Jurkat, Clone E6-1 (cell line): ENCODE results near the gene C15orf62. TPM values are rescaled to one million over a fixed set of nuclear protein-coding genes. Genes with fewer than 3 reads are reported as not detected.

Experiments
- DNase-seq: peaks from one replicate; pipeline ENCODE4 v3.0.0-alpha.2; 2011; ENCODE audit warnings: low read depth, low spot score
- H3K4me3 ChIP-seq: 2 replicates; pipeline ENCODE4 v1.5.1; 2011; ENCODE audit warnings: mild to moderate bottlenecking, low read length, control low read depth, moderate library complexity
- polyA plus RNA-seq: library from polyadenylated mRNA; unstranded; fragments of >200 nt; gene quantifications from one replicate; pipeline ENCODE4 v1.2.1, GENCODE V29; 2012; ENCODE audit warnings: missing spikeins; ENCODE audit not compliant: insufficient read length, insufficient read depth

The C15orf62 gene
- 1.3 TPM for polyA plus RNA-seq

DNA sequence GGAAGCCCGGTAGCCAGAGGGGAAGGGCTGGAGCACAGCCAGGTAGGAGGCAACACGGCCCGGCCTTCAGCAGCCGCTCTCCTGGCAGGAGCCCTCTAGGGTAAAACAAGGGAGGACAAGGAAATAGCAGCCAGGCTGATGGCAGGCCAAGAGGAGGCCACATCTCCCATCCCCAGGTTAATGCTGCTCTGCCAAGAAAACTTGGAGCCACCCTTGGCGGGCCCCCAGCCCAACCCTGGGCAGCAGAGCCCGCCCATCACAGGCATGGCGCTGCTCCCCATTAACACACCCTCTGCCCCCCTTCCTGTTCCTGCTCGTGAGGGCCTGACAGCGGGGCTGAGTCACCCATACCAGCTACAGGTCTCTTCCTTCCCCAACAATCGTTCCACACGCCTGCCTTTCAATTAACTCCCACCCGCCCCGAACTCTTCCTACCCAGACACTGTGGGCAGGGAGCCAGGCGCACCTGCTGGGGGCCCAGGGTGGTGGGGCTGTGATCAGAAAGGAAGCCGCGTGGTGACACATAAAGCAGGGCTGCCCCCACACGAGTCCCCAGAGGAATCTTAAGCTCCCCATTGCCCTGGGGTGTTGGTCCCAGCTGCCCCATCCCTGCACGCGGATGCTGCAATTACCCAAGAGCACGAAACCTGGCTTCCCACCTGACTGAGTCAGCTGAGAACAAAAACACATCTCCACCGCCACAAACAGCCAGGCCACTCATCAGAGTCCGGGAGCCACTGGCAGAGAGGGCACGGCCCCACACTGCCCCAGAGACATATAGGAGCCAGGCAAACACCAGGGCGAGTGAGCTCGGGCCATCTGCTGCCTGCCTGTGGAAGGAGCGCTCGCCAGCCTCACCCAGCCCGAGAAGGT lies at the start of gene C15orf62:
Gene C15orf62, plus strand, starts transcription at position 707 of the 873 bp plus-strand sequence. CDS start 516 bp downstream, outside the sequence.
- no peak within 1 kb of the TSS for H3K4me3 ChIP-seq
- peak; percentile 87 for DNase-seq

GRCh38 chr15:40721701-40722100 lies 48.1 kb upstream of the C15orf62 start:
- H3K4me3 ChIP-seq, result no peak overlapping the region
- no peak for DNase-seq

GRCh38 chr15:40722354-40722753 lies 47.4 kb upstream of the C15orf62 start:
- no peak overlapping the region for H3K4me3 ChIP-seq
- no peak for DNase-seq

GRCh38 chr15:40722934-40723333 lies 46.8 kb upstream of the C15orf62 start:
- H3K4me3 ChIP-seq, result no peak overlapping the region
- DNase-seq, result no peak

GRCh38 chr15:40723919-40724318 lies 45.9 kb upstream of the C15orf62 start:
- no peak for DNase-seq
- H3K4me3 ChIP-seq, result no peak overlapping the region

- no peak for DNase-seq
- H3K4me3 ChIP-seq, result no peak overlapping the region
Measured at GRCh38 chr15:40731034-40731433, 38.7 kb upstream of the C15orf62 start.

DNA sequence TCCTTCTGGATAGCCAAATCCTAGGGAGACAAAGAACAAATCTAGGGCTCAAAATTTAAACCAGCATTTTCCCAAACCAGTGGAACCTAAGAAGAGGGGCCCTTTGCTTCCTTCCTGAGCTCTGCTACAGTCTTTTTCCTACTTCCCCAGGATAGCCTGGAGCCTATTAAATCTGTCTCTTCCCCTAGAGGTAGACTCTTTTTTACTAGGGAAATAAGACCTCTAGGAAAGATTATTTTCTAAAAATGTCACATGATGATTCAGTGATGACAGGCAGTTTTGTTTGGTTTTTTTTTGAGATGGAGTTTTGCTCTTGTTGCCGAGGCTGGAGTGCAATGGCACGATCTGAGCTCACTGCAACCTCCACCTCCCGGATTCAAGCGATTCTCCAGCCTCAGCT lies 33.2 kb upstream of the C15orf62 start:
- DNase-seq, result no peak
- no peak overlapping the region for H3K4me3 ChIP-seq

GRCh38 chr15:40737048-40737447 lies 32.7 kb upstream of the C15orf62 start:
- no peak for DNase-seq

DNA sequence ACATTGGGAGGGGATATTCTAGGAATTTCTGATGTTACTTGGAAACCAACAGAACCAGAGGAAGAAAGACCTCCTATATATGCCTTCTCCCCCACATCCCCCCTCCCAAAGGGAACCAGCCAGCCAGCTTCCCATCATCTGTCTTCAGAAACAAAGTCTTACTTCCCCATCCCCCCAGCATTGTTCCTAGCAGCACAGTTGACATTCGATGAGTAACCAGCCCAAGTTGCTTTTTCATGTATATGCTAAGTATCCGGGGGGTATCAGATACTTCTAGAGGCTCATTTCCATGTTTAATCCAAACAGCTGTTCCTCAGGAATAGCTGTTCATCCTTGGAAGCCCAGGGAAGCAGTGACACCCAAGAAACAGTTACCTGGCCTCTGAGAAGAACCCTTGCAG lies 30.7 kb upstream of the C15orf62 start:
- H3K4me3 ChIP-seq, result no peak overlapping the region
- DNase-seq, result no peak

More at GRCh38 chr15:40737048-40737447, 32.7 kb upstream of the C15orf62 start:
- no peak overlapping the region for H3K4me3 ChIP-seq

DNA sequence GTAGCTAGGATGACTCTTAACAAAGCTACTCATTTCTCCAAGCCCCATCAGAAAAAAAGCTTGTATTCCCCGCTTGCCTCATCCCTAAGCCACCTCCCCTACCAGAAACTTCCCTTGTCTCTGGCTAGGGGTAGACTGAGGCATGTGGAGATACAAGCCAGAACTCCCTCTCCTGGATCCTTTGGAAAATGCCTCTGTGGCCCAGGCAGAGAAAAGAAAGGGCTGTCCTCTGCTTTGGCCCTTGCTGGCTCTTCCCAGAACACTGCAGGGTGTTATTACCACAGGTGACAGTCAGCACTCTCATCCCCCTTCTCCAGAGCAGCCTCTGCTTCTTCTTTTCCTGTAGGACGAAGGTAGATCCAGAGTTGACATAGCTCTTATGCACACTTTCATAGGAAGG lies 29.9 kb upstream of the C15orf62 start:
- no peak overlapping the region for H3K4me3 ChIP-seq
- no peak for DNase-seq

- no peak for DNase-seq
- peak overlapping the region; percentile 18 for H3K4me3 ChIP-seq
Measured at GRCh38 chr15:40743485-40743901, 26.3 kb upstream of the C15orf62 start.

- peak; percentile 80 for DNase-seq
- peak overlapping the region; percentile 18 for H3K4me3 ChIP-seq
Measured at GRCh38 chr15:40743921-40744814, 25.6 kb upstream of the C15orf62 start.

DNA sequence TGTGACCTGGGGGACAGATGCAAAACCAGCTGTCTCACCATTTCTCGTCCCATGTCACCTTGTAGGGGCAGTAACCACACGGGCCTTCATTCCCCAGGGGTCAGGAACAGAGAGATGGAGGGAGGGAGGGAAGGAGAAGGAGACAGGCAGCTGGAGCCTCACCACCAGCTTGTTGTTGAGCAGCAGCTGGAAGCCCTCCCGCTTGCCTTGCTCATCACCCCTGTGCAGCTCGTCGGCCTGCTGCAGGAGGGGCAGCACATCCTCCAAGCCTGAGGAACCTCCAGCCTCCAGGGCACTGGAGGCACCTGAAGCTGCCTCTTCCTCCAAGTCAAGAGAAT lies 25.0 kb upstream of the C15orf62 start:
- H3K4me3 ChIP-seq, result no peak overlapping the region
- no peak for DNase-seq

- DNase-seq, result no peak
- H3K4me3 ChIP-seq, result no peak overlapping the region
Measured at GRCh38 chr15:40746916-40747418, 22.8 kb upstream of the C15orf62 start.

DNA sequence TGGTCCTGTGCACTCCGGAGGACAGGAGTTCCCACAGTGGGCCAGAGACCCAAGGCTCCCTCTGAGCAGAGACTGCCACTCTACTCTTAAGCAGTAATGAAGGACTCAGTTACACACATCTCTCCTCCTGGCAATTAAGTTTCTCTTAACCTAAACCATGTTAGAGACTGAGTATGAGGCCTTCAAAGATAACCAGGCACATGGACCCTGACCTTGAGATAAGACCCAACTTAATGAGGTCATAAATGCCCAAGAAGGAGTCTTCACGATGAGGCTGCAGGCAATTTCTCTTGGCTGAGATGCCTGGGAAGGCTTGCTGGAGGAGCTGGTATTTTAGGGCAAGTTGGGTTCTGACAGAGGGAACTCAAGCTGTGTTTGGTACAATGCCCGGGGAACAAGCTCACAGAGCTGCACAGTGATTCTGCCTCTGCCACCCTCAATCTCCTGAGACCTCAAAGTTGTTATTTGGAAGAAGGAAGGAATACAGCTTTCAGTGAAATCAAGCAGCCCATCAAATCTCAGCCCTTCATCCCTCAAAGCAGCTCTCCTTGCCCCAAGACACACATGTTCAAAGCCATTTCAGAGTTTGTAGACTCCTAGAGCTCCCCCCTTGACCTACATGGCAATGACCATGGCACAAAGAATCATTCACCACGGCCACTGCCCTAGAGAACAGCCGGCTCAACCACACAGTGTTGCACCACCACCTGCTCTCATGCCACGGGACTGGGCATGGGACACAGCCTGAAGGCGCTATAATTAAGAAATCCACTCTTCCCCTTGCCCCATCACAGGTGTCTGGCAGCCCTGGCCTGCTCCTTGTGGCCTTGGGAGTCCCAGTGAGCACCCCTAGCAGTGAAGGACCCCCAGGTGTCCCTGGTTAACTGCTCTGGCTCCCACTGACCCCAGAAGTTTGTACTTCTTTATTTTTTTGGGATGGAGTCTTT lies 21.8 kb upstream of the C15orf62 start:
- no peak overlapping the region for H3K4me3 ChIP-seq
- no peak for DNase-seq

DNA sequence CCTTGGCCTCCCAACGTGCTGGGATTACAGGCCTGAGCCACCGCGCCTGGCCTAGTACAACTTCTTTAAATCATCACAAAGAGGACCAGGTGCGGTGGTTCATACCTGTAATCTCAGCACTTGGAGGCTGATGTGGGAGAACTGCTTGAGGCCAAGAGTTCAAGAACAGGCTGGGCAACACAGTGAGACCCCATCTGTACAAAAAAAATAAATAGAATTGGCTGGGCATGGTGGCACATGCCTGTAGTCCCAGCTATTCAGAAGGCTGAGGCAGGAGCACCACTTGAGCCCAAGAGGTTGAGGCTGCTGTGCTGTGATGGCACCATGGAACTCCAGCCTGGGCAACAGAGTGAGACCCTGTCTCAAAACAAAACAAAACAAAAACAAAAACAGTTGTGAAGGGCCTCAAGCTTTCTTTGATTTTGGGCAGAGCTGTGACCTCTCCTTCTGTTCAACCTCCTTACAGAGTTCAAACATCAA lies 20.6 kb upstream of the C15orf62 start:
- H3K4me3 ChIP-seq, result no peak overlapping the region
- no peak for DNase-seq

- no peak overlapping the region for H3K4me3 ChIP-seq
- DNase-seq, result no peak
Measured at GRCh38 chr15:40750885-40751284, 18.9 kb upstream of the C15orf62 start.

- no peak for DNase-seq
- no peak overlapping the region for H3K4me3 ChIP-seq
Measured at GRCh38 chr15:40751745-40752144, 18.0 kb upstream of the C15orf62 start.

DNA sequence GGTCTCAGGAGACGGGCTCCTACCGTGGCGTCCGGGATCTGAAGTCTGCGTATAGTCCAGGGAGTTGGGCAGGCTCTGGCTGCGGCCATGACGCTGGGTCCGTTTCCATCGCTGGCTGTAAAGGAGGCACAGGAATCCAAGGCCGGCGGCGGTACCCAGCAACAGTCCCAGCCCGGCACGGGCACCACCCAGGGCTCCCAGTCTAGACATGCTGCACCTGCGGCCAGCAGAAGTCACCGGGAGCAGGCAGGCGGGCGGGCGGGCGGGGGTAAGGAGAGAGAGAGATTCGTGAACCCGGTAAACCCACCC lies 15.3 kb upstream of the C15orf62 start:
- peak overlapping the region; percentile 95 for H3K4me3 ChIP-seq
- no peak for DNase-seq
